H1 (cell line): ENCODE results near the gene AMH. TPM values are rescaled to one million over a fixed set of nuclear protein-coding genes. Genes with fewer than 3 reads are reported as not detected.
A peak's percentile ranks its signal among the peaks of the same experiment; 100 is the strongest.

Experiments
- CTCF ChIA-PET: fragments of 300-600 bp; sonication (Branson Sonifier 250); formaldehyde crosslinking; loops from one replicate; lab custom pipeline; 2021; ENCODE audit not compliant: partially characterized antibody; lab: Charles Lee
- POLR2A ChIA-PET: fragments of 300-600 bp; sonication (Branson Sonifier 250); formaldehyde crosslinking; loops from one replicate; lab custom pipeline; 2021; ENCODE audit warnings: inconsistent platforms; ENCODE audit not compliant: partially characterized antibody; lab: Charles Lee
- DNase-seq, 2 experiments: peaks; one replicate each; pipeline versions ENCODE4 v3.0.0 to v3.0.0-alpha.2; 2010 to 2022; ENCODE audit warnings: low spot score in 2 of 2, low read depth in 1 of 2, mixed read lengths in 1 of 2
- FAIRE-seq: peaks from 2 replicates; lab custom pipeline; 2011; peaks lifted over from hg19 to GRCh38; lab: Jason Lieb, UNC
- H2AFZ ChIP-seq: 2 replicates; pipeline ENCODE4 v1.8.1; 2012; ENCODE audit warnings: low read length, inconsistent platforms
- H2AK5ac ChIP-seq: 2 replicates; pipeline ENCODE4 v1.6.1; 2013; ENCODE audit warnings: low read depth, low read length
- H2BK120ac ChIP-seq: replicated peaks from 2 replicates; pipeline ENCODE3; 2013; ENCODE audit warnings: low read depth, low read length, inconsistent platforms
- H2BK12ac ChIP-seq: 2 replicates; pipeline ENCODE4 v1.6.1; 2013; ENCODE audit warnings: low read depth, low read length
- H2BK15ac ChIP-seq: 2 replicates; pipeline ENCODE4 v1.6.1; 2013; ENCODE audit warnings: low read length
- H2BK20ac ChIP-seq: 2 replicates; pipeline ENCODE4 v1.6.1; 2013; ENCODE audit warnings: low read length
- H2BK5ac ChIP-seq: 2 replicates; pipeline ENCODE4 v1.6.1; 2013; ENCODE audit warnings: low read depth, low read length
- H3K14ac ChIP-seq: 2 replicates; pipeline ENCODE4 v1.6.1; 2013; ENCODE audit warnings: inconsistent platforms; ENCODE audit not compliant: insufficient read length
- H3K18ac ChIP-seq: 2 replicates; pipeline ENCODE4 v1.6.1; 2013; ENCODE audit warnings: low read length; ENCODE audit errors: extremely low read depth
- H3K23ac ChIP-seq: 2 replicates; pipeline ENCODE4 v1.6.1; 2013; ENCODE audit warnings: inconsistent platforms; ENCODE audit not compliant: insufficient read length
- H3K23me2 ChIP-seq: 2 replicates; pipeline ENCODE4 v1.6.1; 2013; ENCODE audit warnings: low read depth, low read length
- H3K27ac ChIP-seq: 2 replicates; pipeline ENCODE4 v1.6.1; 2011; ENCODE audit warnings: low read depth, low read length, inconsistent platforms
- H3K27me3 ChIP-seq, 4 experiments: replicated peaks in 1 of 4; 1 replicate in 1 of 4; 2 replicates in 3 of 4; pipeline versions ENCODE4 v1.6.1 to v1.8.1; 2011 to 2013; ENCODE audit warnings: low read length in 3 of 4, mild to moderate bottlenecking in 3 of 4, inconsistent platforms in 2 of 4, mixed read lengths in 2 of 4, moderate library complexity in 1 of 4; ENCODE audit not compliant: control insufficient read depth in 3 of 4, insufficient read depth in 3 of 4; ENCODE audit errors: extremely low read depth in 1 of 4
- H3K36me3 ChIP-seq, 4 experiments: 2 replicates each; pipeline versions ENCODE4 v1.6.1 to v1.8.1; 2011 to 2013; ENCODE audit warnings: mild to moderate bottlenecking in 4 of 4, low read length in 3 of 4, moderate library complexity in 2 of 4, control low read depth in 1 of 4, inconsistent platforms in 1 of 4; ENCODE audit not compliant: insufficient read depth in 4 of 4, control insufficient read depth in 2 of 4
- H3K4ac ChIP-seq: replicated peaks from 2 replicates; pipeline ENCODE3; 2013; ENCODE audit warnings: low read length, low read depth, mixed read lengths, inconsistent platforms; ENCODE audit not compliant: insufficient read length
- H3K4me1 ChIP-seq, 4 experiments: replicated peaks in 1 of 4; 1 replicate in 1 of 4; 2 replicates in 3 of 4; pipeline versions ENCODE4 v1.6.1 to v1.8.1; 2011 to 2013; ENCODE audit warnings: low read length in 3 of 4, inconsistent platforms in 2 of 4, mixed read lengths in 1 of 4; ENCODE audit not compliant: insufficient read depth in 4 of 4, control insufficient read depth in 3 of 4
- H3K4me2 ChIP-seq, 2 experiments: 2 replicates each; pipeline versions ENCODE4 v1.6.1 to v1.8.1; 2011 to 2013; ENCODE audit warnings: low read depth in 2 of 2, low read length in 2 of 2, control low read depth in 1 of 2, inconsistent platforms in 1 of 2, mild to moderate bottlenecking in 1 of 2; ENCODE audit not compliant: insufficient read depth in 1 of 2
- H3K4me3 ChIP-seq, 4 experiments: fragments of 200-600, 300-600 bp in 1 of 4; sonication (generic), shearing (Covaris generic), sonication (Bioruptor Twin) in 1 of 4; 2 replicates each; pipeline versions ENCODE4 v1.5.1 to v1.8.1; 2011 to 2016; ENCODE audit warnings: low read length in 4 of 4, low read depth in 3 of 4, control low read depth in 2 of 4, inconsistent platforms in 2 of 4, mild to moderate bottlenecking in 2 of 4, mixed read lengths in 1 of 4, moderate library complexity in 1 of 4; ENCODE audit not compliant: insufficient read depth in 2 of 4; ENCODE audit errors: extremely low read depth in 1 of 4
- H3K56ac ChIP-seq: replicated peaks from 2 replicates; pipeline ENCODE3; 2013; ENCODE audit warnings: low read depth, mild to moderate bottlenecking, mixed read lengths, low read length, inconsistent platforms; ENCODE audit not compliant: insufficient read length
- H3K79me1 ChIP-seq: 2 replicates; pipeline ENCODE4 v1.6.1; 2013; ENCODE audit warnings: low read depth, low read length, control low read depth
- H3K79me2 ChIP-seq, 2 experiments: 2 replicates each; pipeline versions ENCODE4 v1.6.1 to v1.8.1; 2012 to 2013; ENCODE audit warnings: low read length in 2 of 2, mild to moderate bottlenecking in 2 of 2, inconsistent platforms in 1 of 2; ENCODE audit not compliant: insufficient read depth in 2 of 2, control insufficient read depth in 1 of 2
- H3K9ac ChIP-seq, 4 experiments: replicated peaks in 1 of 4; 1 replicate in 1 of 4; 2 replicates in 3 of 4; pipeline versions ENCODE4 v1.6.1 to v1.8.1; 2011 to 2013; ENCODE audit warnings: low read depth in 3 of 4, low read length in 3 of 4, control low read depth in 2 of 4, mild to moderate bottlenecking in 2 of 4, moderate library complexity in 2 of 4, inconsistent platforms in 1 of 4; ENCODE audit errors: extremely low read depth in 1 of 4
- H3K9me3 ChIP-seq, 2 experiments: 2 replicates each; pipeline versions ENCODE4 v1.6.1 to v1.8.1; 2012 to 2013; ENCODE audit warnings: mild to moderate bottlenecking in 2 of 2, moderate library complexity in 2 of 2, control low read depth in 1 of 2, inconsistent platforms in 1 of 2, low read depth in 1 of 2, low read length in 1 of 2, mixed read lengths in 1 of 2; ENCODE audit not compliant: insufficient read depth in 2 of 2
- H4K20me1 ChIP-seq, 2 experiments: replicated peaks in 1 of 2; 2 replicates each; pipeline versions ENCODE3 to v1.8.1; 2011 to 2013; ENCODE audit warnings: inconsistent platforms in 2 of 2, low read length in 2 of 2, mild to moderate bottlenecking in 1 of 2; ENCODE audit not compliant: insufficient read depth in 2 of 2, control insufficient read depth in 1 of 2
- H4K5ac ChIP-seq: 2 replicates; pipeline ENCODE4 v1.6.1; 2013; ENCODE audit warnings: low read length, low read depth, mixed read lengths, inconsistent platforms; ENCODE audit not compliant: insufficient read length
- H4K8ac ChIP-seq: 2 replicates; pipeline ENCODE4 v1.8.0; 2013; ENCODE audit warnings: mild to moderate bottlenecking, moderate library complexity, low read length, inconsistent platforms; ENCODE audit not compliant: insufficient read depth; ENCODE audit errors: extremely low read depth
- H4K91ac ChIP-seq: replicated peaks from 2 replicates; pipeline ENCODE3; 2013; ENCODE audit warnings: low read length, mixed read lengths, inconsistent platforms; ENCODE audit not compliant: insufficient read length
- CBX5 ChIP-seq: fragments of 300-800, 300-1000 bp; sonication (generic); IDR thresholded peaks from 2 replicates; pipeline ENCODE4 v1.7.1; 2016; ENCODE audit warnings: antibody characterized with exemption, low read length, low read depth
- EGR1 ChIP-seq: IDR thresholded peaks from 2 replicates; pipeline ENCODE4 v1.6.1; 2011; ENCODE audit warnings: low read depth, low read length, borderline replicate concordance
- GABPA ChIP-seq: IDR thresholded peaks from 2 replicates; pipeline ENCODE4 v1.6.1; 2011; ENCODE audit warnings: mild to moderate bottlenecking, low read length, moderate library complexity, borderline replicate concordance; ENCODE audit not compliant: insufficient read depth
- MAFK ChIP-seq: IDR thresholded peaks from 2 replicates; pipeline ENCODE4 v1.6.1; 2012; ENCODE audit warnings: low read depth, mild to moderate bottlenecking, improper control_type of control experiment, low read length
- NRF1 ChIP-seq: IDR thresholded peaks from 2 replicates; pipeline ENCODE4 v1.6.1; 2011; ENCODE audit warnings: mild to moderate bottlenecking, low read depth, low read length, improper control_type of control experiment
- POU5F1 ChIP-seq: IDR thresholded peaks from 2 replicates; pipeline ENCODE4 v1.6.1; 2011; ENCODE audit warnings: low read depth, mild to moderate bottlenecking, low read length, moderate library complexity
- RBBP5 ChIP-seq: IDR thresholded peaks from 2 replicates; pipeline ENCODE4 v1.7.1; 2012; ENCODE audit warnings: low read depth, mild to moderate bottlenecking, inconsistent platforms, low read length, moderate library complexity, borderline replicate concordance
- RFX5 ChIP-seq: IDR thresholded peaks from 2 replicates; pipeline ENCODE4 v1.6.1; 2011; ENCODE audit warnings: low read depth, low read length, improper control_type of control experiment, borderline replicate concordance
- RNF2 ChIP-seq: fragments of 200-900, 300-1000 bp; sonication (generic); IDR thresholded peaks from 2 replicates; pipeline ENCODE4 v1.7.1; 2016; ENCODE audit warnings: borderline replicate concordance, low read depth, mild to moderate bottlenecking, antibody characterized with exemption, low read length; ENCODE audit not compliant: poor library complexity, severe bottlenecking; ENCODE audit errors: missing control alignments
- SIX5 ChIP-seq: IDR thresholded peaks from 2 replicates; pipeline ENCODE4 v1.6.1; 2011; ENCODE audit warnings: mild to moderate bottlenecking, low read depth, low read length
- TAF1 ChIP-seq: IDR thresholded peaks from 2 replicates; pipeline ENCODE4 v1.6.1; 2011; ENCODE audit warnings: mild to moderate bottlenecking, low read depth, low read length
- WGBS, 2 experiments: shearing (Covaris generic) in 1 of 2; methylation state at CpG; one replicate each; pipeline versions ENCODE4 v1.1.6 to v1.1.7; 2013 to 2015; ENCODE audit warnings: low lambda C conversion rate in 2 of 2, mixed read lengths in 2 of 2, inconsistent platforms in 1 of 2, low coverage in 1 of 2, missing lambda C conversion rate in 1 of 2; ENCODE audit not compliant: insufficient replicate concordance in 2 of 2, insufficient coverage in 1 of 2, insufficient read length in 1 of 2; ENCODE audit errors: extremely low coverage in 1 of 2, missing lambda C conversion rate in 1 of 2; 5-methylcytosine and 5-hydroxymethylcytosine counted together
- polyA plus RNA-seq, 7 experiments: library from polyadenylated mRNA; depleted of rRNA in 3 of 7; stranded (reverse) in 5 of 7; unstranded in 2 of 7; fragments of >200 nt in 5 of 7; fragments of 200-250 nt in 2 of 7; gene quantifications; 1 replicate in 5 of 7; 2 replicates in 1 of 7; 4 replicates in 1 of 7; pipeline versions ENCODE4 v1.2.1 to v1.2.3, GENCODE V29; 2011 to 2013; ENCODE audit warnings: missing spikeins in 2 of 7, mixed read lengths in 2 of 7
- total RNA-seq: library from RNA; stranded (reverse); fragmentation: NEBNext Ultra II Directional; extraction: Animal tissue kit (Norgen Biotek cat#: 25700); gene quantifications from 2 replicates; pipeline ENCODE4 v1.2.1, GENCODE V29; 2021
- TF ChIP-seq, protein P1 (sequence below): IDR thresholded peaks from 2 replicates; pipeline ENCODE4 v1.6.1; 2012; ENCODE audit warnings: low read length, inconsistent platforms

The AMH gene
- total and polyA plus RNA-seq, 2 of the 8 experiments (the other 6 are each of a cell fraction or from before 2014, with no cell fraction given), result 10.5 to 15.4 TPM

DNA sequence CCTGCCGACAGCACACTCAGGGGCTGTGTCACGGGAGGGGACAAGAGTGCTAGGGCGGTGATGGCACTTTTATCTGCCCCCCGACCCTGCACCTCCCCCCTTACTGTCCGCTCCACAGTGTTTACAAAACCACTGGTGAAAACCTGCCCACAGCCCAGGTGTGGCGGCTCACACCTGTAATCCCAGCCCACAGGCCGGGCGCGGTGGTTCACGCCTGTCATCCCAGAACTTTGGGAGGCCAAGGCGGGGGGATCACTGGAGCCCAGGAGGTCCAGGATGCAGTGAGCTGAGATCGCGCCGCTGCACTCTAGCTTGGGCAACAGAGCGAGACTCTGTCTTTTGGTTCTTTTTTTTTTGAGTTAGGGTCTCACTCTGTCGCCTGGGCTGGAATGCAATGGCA lies 47.0 kb downstream of the AMH start:
- Histone ChIP-seq H3K56ac (no peak overlapping the region), H3K23ac (no peak overlapping the region), H3K27ac (no peak overlapping the region), H3K79me2 (no peaks in the 10 kb centered on the region), H3K23me2 (peaks cover 3% of the 10 kb centered on the region; the same call in 1 of the 2 replicates), H2AFZ (no peak overlapping the region), H2BK20ac (no peak overlapping the region), H3K14ac (no peak overlapping the region), H3K4ac (no peak overlapping the region), H3K4me3 (no peak overlapping the region), H2BK12ac (no peak overlapping the region), H3K9me3 (no peaks in the 10 kb centered on the region), H2BK120ac (no peak overlapping the region), H4K8ac (peak overlapping the region; percentile 25; the same call in 1 of the 2 replicates), H3K27me3 (peaks cover 14 to 23% (median 20%) of the 10 kb centered on the region in 4 experiments), H3K4me1 (peaks cover 0 to 5% (median 3%) of the 10 kb centered on the region in 4 experiments; a peak in 3 of 7 replicates), H4K5ac (no peak overlapping the region), H2AK5ac (no peak overlapping the region), H3K9ac (no peak overlapping the region), H2BK15ac (no peak overlapping the region), H3K36me3 (no peaks in the 10 kb centered on the region), H3K79me1 (no peaks in the 10 kb centered on the region), H4K91ac (no peak overlapping the region), H3K18ac (no peak overlapping the region), H2BK5ac (no peak overlapping the region), H4K20me1 (peaks cover 0 to 2% of the 10 kb centered on the region in 2 experiments), H3K4me2 (no peak overlapping the region)
- WGBS, 2 experiments, result 93% methylated on average over 16 of the region's 16 CpGs; no CpG with 5 or more reads in 1 of the 2 experiments
- FAIRE-seq (no peak), DNase-seq (no peak)
- CTCF ChIA-PET, result interaction anchor here (0.6 to 3.3 kb wide), 4 partner anchors 9 to 304 kb away, joined by 3 to 23 read pairs (median 5); no protein-coding TSS in a partner anchor
- POLR2A ChIA-PET, result interaction anchor here (0.6 to 3.9 kb wide), 8 partner anchors 9 to 426 kb away, joined by 3 to 16 read pairs (median 4); partner anchors contain the start of genes LINGO3 and PEAK3
- TF ChIP-seq RBBP5 (no peak), RFX5 (no peak), POU5F1 (no peak), MAFK (no peak), NRF1 (no peak), RNF2 (no peak), GABPA (no peak), TAF1 (no peak), SIX5 (no peak), CBX5 (no peak), EGR1 (no peak)
- TF ChIP-seq, protein P1, sequence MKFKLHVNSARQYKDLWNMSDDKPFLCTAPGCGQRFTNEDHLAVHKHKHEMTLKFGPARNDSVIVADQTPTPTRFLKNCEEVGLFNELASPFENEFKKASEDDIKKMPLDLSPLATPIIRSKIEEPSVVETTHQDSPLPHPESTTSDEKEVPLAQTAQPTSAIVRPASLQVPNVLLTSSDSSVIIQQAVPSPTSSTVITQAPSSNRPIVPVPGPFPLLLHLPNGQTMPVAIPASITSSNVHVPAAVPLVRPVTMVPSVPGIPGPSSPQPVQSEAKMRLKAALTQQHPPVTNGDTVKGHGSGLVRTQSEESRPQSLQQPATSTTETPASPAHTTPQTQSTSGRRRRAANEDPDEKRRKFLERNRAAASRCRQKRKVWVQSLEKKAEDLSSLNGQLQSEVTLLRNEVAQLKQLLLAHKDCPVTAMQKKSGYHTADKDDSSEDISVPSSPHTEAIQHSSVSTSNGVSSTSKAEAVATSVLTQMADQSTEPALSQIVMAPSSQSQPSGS, result no peak
